Measurements from ENCODE around the gene SLC49A4.

SLC49A4 gene

GRCh38 chr3:122873741-122874515 is 79.1 kb downstream of the SLC49A4 start:
- no peak for TF ChIP-seq CTCF (conservative IDR thresholded peaks at IDR 0.05; ENCODE audit: low read length)
- TF ChIP-seq EZH2phosphoT487 (IDR thresholded peaks at IDR 0.05; ENCODE audit: borderline replicate concordance), result no peak
- H4K20me1 ChIP-seq (ENCODE audit: insufficient read depth, low read length, poor library complexity, severe bottlenecking), result no peaks in the 10 kb centered on the region
- no peak overlapping the region for H2AFZ ChIP-seq (ENCODE audit: low read length)
- H3K36me3 ChIP-seq (ENCODE audit: insufficient read depth, low read length), result no peaks in the 10 kb centered on the region
- no peak overlapping the region for H3K4me2 ChIP-seq (ENCODE audit: low read depth, low read length, poor library complexity, severe bottlenecking)
- H3K4me3 ChIP-seq (ENCODE audit: low read length, poor library complexity, severe bottlenecking), result no peak overlapping the region
- peaks cover 8% of the 10 kb centered on the region for H3K4me1 ChIP-seq (ENCODE audit: insufficient read depth, low read length, poor library complexity, severe bottlenecking)
- no peaks in the 10 kb centered on the region for H3K9me2 ChIP-seq (replicated peaks; ENCODE audit: low read depth, low read length)
- no peaks in the 10 kb centered on the region; the same call in 1 of the 2 replicates for H3F3A ChIP-seq (ENCODE audit: low read depth)
- H3K9ac ChIP-seq (ENCODE audit: low read depth, low read length, poor library complexity, severe bottlenecking), result no peak overlapping the region
- no peaks in the 10 kb centered on the region for H3K79me2 ChIP-seq (ENCODE audit: insufficient read depth, low read length)
- no peaks in the 10 kb centered on the region for H3K27me3 ChIP-seq (ENCODE audit: insufficient read depth, low read length, poor library complexity, severe bottlenecking)
- H3K9me3 ChIP-seq (ENCODE audit: insufficient read depth, low read depth, low read length), result no peaks in the 10 kb centered on the region

GRCh38 chr3:122875547-122876127 is 80.8 kb downstream of the SLC49A4 start:
- Histone ChIP-seq H3K9ac (ENCODE audit: low read depth, low read length, poor library complexity, severe bottlenecking) (no peak overlapping the region), H3K9me3 (ENCODE audit: insufficient read depth, low read depth, low read length) (no peaks in the 10 kb centered on the region), H3K4me2 (ENCODE audit: low read depth, low read length, poor library complexity, severe bottlenecking) (no peak overlapping the region), H3K4me1 (ENCODE audit: insufficient read depth, low read length, poor library complexity, severe bottlenecking) (peaks cover 8% of the 10 kb centered on the region), H4K20me1 (ENCODE audit: insufficient read depth, low read length, poor library complexity, severe bottlenecking) (no peaks in the 10 kb centered on the region), H3K9me2 (replicated peaks; ENCODE audit: low read depth, low read length) (no peaks in the 10 kb centered on the region), H3K27me3 (ENCODE audit: insufficient read depth, low read length, poor library complexity, severe bottlenecking) (no peaks in the 10 kb centered on the region), H3F3A (ENCODE audit: low read depth) (no peaks in the 10 kb centered on the region; the same call in 1 of the 2 replicates), H3K79me2 (ENCODE audit: insufficient read depth, low read length) (no peaks in the 10 kb centered on the region), H3K36me3 (ENCODE audit: insufficient read depth, low read length) (no peaks in the 10 kb centered on the region; the same call in 1 of the 2 replicates), H3K4me3 (ENCODE audit: low read length, poor library complexity, severe bottlenecking) (no peak overlapping the region), H2AFZ (ENCODE audit: low read length) (no peak overlapping the region)
- TF ChIP-seq EZH2phosphoT487 (IDR thresholded peaks at IDR 0.05; ENCODE audit: borderline replicate concordance), result 0 out of 2 replicates have a peak, but pooled peaks have one; percentile 33
- no peak for TF ChIP-seq CTCF (conservative IDR thresholded peaks at IDR 0.05; ENCODE audit: low read length)

GRCh38 chr3:122880173-122880572 is 85.3 kb downstream of the SLC49A4 start:
- Histone ChIP-seq H3K9me3 (ENCODE audit: insufficient read depth, low read depth, low read length) (no peaks in the 10 kb centered on the region), H3K9ac (ENCODE audit: low read depth, low read length, poor library complexity, severe bottlenecking) (no peak overlapping the region), H3K4me3 (ENCODE audit: low read length, poor library complexity, severe bottlenecking) (no peak overlapping the region), H3K9me2 (replicated peaks; ENCODE audit: low read depth, low read length) (no peaks in the 10 kb centered on the region), H3K27me3 (ENCODE audit: insufficient read depth, low read length, poor library complexity, severe bottlenecking) (no peaks in the 10 kb centered on the region), H3K4me2 (ENCODE audit: low read depth, low read length, poor library complexity, severe bottlenecking) (no peak overlapping the region), H4K20me1 (ENCODE audit: insufficient read depth, low read length, poor library complexity, severe bottlenecking) (no peaks in the 10 kb centered on the region), H2AFZ (ENCODE audit: low read length) (no peak overlapping the region), H3F3A (ENCODE audit: low read depth) (no peaks in the 10 kb centered on the region; the same call in 1 of the 2 replicates), H3K36me3 (ENCODE audit: insufficient read depth, low read length) (no peaks in the 10 kb centered on the region; the same call in 1 of the 2 replicates), H3K79me2 (ENCODE audit: insufficient read depth, low read length) (no peaks in the 10 kb centered on the region), H3K4me1 (ENCODE audit: insufficient read depth, low read length, poor library complexity, severe bottlenecking) (peaks cover 8% of the 10 kb centered on the region)
- TF ChIP-seq EZH2phosphoT487 (IDR thresholded peaks at IDR 0.05; ENCODE audit: borderline replicate concordance) (no peak), CTCF (conservative IDR thresholded peaks at IDR 0.05; ENCODE audit: low read length) (no peak)
